Lung microvascular endothelial cell (primary cell): ENCODE results near the gene ENOPH1. TPM values are rescaled to one million over a fixed set of nuclear protein-coding genes. Genes with fewer than 3 reads are reported as not detected.
"Not testable (repeated sequence)": the region's sequence is repeated elsewhere in the genome, so short reads cannot be mapped to it uniquely, and the experiment has no call there.

Experiments used
- DNase-seq, 2 donors: peaks; one replicate each; pipeline versions ENCODE4 v3.0.0 to v3.0.0-alpha.2; 2010; ENCODE audit warnings: low read depth in 2 of 2
- total RNA-seq: library from RNA; depleted of rRNA; stranded (reverse); fragments of >200 nt; gene quantifications from 2 replicates; pipeline ENCODE4 v1.2.1, GENCODE V29; 2014

Gene ENOPH1
- total RNA-seq, 1 donor from 2014 or later, result 45.4 TPM

DNA sequence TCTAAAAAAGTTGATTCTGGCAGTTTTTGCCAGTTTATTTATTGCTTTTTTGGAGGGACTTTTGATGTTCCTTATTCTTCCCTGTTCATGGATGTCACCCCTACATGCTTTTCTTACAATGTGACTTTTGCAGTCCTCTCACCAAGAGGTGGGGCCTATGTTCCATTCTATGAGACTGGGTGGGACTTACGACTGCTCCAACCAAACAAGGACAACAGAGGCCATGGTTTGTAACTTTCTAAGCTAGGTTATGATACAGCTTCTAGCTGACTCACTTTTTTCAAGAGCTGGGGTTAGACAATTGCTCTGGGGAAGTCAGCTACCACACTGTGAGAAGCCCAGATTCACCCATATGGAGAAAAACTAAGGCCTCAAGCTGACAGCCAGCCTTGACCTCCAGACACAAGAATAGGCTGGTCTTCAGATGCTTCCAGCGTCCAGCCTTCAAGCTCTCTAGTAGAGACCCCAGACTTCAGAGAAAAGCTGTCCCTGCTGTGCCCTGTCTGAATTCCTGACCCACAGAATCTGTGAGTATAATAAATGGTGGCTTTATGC lies 39.5 kb downstream of the ENOPH1 start:
- DNase-seq, result peak; percentile 35 to 64

DNA sequence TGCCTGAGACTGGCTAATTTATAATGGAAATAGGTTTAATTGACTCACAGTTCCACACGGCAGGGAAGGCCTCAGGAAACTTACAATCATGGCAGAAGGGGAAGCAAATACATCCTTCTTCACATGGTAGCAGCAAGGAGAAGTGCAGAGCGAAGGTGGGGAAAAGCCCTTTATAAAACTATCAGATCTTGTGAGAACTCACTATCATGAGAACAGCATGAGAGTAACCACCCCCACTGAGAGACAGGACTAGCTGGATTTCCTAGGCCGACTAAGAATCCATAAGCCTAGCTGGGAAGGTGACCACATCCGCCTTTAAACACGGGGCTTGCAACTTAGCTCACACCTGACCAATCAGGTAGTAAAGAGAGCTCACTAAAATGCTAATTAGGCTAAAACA lies 42.7 kb downstream of the ENOPH1 start:
- not testable (repeated sequence) for DNase-seq

DNA sequence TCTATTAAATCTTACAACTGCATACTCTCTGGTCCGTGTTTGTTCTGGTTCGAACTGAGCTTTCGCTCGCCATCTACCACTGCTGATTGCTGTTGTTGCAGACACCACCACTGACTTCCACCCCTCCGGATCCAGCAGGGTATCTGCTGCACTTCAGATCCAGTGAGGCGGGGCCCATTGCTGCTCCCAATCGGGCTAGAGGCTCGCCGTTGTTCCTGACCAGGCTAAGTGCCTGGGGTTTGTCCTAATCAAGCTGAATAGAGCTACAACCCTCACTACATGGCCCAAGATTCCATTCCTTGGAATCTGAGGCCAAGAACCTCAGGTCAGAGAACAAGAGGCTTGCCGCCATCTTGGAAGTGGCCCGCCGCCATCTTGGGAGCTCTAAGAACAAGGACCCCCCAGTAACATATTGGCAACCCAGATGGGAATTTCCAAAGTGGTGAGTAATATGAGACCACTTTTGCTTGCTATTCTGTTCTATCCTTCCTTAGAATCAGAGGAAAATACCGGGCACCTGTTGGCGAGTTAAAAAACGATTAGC lies 43.3 kb downstream of the ENOPH1 start:
- DNase-seq, result no peak

DNA sequence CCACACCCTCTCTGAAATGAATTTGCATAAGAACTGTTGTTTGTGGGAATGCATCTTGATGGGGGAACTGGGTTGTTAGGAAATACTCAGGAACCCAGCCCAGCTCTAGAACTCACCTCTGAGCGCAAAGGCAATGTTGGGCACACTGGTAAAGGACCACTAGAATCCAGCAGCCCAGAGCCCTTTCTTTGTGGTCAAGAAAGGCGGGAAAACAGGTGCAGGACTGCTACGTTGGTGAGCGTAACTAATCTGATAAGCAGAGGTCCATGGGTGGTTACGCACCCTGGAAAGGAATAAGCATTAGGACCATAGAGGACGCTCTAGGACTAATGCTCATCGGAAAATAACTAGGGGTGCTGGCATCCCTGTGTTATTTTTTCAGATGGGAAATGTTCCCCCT lies 45.5 kb downstream of the ENOPH1 start:
- DNase-seq, result not testable (repeated sequence)

DNA sequence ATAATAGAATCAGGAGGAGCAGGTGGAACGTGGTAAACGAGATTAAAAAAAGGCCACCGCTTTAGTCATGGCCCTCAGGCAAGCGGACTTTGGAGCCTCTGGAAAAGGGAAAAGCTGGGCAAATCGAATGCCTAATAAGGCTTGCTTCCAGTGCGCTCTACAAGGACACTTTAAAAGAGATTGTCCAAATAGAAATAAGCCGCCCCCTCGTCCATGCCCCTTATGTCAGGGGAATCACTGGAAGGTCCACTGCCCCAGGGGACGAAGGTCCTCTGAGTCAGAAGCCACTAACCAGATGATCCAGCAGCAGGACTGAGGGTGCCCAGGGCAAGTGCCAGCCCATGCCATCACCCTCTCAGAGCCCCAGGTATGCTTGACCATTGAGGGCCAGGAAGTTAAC lies 47.1 kb downstream of the ENOPH1 start:
- DNase-seq, result not testable (repeated sequence)

DNA sequence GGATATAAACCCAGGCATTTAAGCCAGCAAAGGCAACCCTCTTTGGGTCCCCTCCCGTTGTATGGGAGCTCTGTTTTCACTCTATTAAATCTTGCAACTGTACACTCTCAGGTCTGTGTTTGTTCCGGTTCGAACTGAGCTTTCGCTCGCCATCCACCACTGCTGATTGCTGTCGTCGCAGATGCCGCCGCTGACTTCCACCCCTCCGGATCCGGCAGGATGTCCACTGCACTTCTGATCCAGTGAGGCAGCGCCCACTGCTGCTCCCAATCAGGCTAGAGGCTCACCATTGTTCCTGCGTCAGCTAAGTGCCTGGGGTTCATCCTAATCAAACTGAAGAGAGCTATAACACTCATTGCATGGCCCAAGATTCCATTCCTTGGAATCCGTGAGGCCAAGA lies 49.2 kb downstream of the ENOPH1 start:
- no peak for DNase-seq

DNA sequence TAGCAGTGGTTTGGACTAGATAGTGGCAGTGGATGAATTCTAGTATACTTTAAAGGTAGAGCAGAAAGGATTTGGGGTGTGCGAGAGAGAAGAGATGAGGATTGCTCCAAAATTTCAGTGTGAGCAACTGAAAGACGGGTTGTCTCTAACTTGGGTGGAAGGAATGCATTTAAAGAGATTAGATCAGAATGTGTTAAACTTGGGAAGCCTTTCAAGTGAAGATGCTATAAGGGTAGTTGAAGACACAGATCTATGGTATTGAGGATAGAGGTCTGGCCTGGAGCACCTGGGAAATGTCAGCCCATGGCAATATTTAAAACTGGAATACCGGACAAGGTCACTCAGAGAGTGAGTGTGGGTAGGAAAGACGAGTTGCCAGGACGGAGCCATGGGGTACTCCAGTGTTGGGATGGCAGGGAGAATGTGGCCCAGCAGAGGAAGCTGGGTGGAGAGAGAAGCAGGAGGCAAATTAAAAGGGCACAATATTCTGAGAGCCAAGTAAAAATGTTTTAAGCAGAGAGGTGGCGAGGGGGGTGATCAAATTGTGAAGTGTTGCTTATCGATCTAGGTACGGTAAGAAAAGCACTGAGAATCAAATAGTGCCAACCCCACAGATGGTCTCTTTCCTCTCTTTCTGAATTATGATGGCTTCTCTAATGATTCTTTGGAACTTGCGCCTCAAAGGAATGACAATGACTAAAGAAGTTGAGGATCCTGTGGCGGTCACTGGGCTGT lies 50.5 kb downstream of the ENOPH1 start:
- DNase-seq, result no peak

DNA sequence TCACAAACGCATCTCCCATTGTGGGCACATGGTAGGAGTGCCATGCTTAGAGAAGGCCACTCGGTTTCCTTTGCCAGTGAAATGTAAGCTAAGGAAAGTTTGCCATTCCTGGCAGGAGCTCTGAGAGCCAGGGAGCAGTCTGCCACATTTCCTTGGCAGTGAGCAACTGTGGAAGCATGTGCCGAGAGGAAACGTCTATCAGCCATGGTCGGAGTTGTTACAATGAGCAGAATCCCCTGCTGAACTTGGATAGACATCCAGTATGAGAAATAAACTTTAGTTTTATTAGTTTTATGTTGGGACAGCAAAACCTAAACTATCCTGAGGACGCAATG lies 51.1 kb downstream of the ENOPH1 start:
- DNase-seq, result no peak

DNA sequence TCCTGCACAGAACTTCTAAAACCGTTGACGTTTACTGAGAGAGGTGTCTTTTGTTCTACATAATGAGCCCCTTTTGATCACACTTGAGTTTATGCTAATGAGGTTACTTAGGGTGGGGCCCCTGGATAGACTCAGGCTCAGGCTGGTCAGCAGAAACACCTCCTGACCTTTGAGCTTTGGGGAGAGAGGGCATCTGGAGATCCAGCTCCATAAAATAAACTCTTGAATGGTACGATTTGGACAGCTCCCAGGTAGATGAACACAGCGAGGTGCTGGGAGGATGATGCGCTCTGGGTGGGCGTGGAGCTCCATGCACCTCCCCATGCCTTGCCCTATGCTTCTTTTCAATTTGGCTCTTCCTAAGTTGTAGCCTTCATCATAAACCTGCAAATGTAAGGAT lies 52.0 kb downstream of the ENOPH1 start:
- no peak for DNase-seq

DNA sequence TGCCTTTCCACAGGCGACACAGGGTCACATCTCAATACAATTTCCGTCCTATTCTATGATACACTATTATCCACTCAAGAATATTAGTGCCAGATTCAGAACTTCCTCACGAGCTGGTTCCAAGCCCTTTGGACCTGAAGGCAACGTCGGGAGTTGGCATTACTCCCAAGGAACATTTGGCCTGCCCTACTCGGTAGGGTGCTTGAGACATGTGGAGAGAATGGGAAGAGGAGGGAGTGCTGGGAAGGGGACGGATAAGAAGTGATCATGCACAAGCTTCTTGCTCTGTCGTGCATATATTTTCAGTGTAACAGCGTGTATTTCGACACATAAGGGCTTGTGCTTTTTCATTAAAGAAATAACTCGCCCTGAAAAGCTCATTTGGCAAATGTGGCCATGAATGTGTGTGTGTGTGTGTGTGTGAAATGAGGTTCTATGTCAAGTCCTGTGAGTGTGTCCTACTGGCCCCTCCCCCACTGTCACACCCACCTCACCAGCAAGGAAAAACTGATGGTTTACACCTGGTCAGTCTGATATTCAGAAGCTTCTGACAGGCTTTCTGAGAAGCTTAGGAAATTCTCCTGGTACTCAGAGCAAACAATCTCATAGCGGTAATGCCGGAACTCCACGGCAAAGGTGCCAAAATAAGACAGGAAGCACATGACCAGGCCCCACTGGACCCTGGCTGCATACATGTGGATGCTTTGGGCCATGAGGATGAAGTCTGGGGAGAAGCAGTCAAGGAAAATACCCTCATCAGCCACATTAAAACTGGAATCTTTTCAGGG lies 54.8 kb downstream of the ENOPH1 start:
- no peak for DNase-seq

DNA sequence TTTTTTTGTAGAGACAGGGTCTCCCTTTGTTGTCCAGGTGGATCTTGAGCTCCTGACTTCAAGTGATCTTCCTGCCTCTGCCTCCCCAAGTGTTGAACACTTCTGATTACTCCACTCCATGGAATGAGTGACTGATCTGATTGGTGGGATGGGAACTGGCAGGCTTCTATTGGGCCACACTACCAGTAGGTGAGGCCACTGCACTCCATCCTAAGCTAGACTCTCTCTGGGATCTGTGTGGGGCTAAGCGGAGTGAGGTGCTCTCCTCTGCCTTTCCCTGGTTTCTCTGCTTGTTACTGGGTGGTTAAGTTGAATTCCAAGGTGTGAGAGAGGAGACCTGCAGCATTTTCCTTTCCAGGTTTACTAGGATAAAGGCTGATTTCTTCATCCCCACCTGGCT lies 58.7 kb downstream of the ENOPH1 start:
- DNase-seq, result no peak

DNA sequence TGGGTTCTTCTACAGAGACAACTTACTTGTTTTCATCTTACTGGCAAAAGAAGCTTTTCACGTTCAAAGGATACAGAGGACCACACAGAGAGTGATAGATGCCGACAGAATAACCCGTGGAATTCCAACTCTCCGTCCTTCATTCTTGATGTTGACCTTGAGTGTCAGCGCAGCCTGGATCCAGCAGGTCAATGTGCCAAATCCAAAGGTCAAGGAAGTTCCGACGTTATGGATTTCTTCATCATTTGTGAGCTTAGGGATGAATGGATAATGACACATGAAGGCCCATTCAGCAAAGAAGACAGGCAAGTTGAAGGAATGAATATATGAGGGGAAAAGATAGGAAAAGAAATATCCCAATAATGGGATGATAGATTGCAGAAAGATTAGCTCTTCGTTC lies 59.6 kb downstream of the ENOPH1 start:
- DNase-seq, result no peak

DNA sequence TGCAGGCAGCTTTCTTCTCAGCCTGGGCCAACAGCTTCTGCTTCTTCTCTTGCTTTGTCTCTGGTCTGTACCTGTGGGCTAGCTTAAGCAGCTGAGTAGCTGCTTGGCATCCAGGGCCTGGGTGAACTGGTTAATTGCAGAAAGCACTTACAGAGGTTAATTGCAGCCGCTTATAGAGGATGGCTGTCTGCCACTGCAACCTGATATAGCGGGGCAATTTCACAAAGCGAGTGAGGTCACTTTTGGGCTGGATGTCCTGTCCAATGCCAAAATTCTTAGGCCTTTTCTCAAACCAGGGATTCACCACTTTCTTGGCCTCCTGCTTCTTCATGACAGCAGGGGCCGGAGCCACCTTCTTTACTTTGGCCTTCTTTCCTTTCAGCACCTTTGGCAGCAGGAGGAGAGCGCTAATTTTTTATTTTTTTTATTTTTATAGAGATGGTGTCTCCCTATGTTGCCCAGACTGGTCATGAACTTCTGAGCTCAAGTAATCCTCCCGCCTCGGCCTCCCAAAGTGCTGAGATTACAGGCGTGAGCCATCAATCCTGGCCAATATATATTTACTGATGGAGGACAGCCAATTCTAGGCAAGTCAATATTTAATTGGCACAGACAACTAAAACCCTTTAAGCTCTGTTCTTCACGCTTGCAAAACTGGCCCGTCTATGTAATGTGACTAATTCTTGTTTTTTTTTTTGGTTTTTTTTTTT lies 61.0 kb downstream of the ENOPH1 start:
- no peak for DNase-seq

DNA sequence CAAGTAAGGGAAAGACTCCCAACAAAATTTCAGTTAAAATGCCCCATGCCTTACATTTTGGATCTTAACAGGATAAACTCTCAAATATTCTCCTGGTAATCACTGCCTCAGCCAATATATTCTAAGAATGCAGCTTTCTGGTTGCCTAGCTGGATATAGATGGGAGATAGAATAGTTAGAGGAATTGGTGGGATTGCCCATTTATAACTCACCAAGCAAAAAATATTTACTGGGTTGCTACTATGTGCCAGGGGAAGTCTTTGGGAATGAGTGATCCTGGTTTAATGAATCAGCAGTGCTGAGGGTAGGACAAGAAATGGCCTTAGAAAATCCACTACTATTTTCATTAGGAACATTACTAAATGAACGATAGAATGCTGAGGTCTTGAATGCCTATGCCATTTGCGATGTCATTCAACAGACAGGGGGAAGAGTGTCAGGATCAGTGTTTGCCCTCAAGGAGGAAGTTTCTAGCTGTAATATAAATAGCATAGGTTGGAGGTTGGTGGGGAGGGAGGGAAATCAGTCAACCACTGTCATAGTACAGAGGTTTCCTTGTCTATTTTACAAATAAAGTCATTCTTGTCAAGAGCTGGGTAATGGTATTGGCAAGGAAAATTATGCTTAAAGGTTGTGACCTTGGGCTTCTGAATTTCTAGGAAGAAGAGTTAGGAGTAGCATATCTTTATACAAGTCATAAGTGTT lies 63.5 kb downstream of the ENOPH1 start:
- DNase-seq, result no peak

DNA sequence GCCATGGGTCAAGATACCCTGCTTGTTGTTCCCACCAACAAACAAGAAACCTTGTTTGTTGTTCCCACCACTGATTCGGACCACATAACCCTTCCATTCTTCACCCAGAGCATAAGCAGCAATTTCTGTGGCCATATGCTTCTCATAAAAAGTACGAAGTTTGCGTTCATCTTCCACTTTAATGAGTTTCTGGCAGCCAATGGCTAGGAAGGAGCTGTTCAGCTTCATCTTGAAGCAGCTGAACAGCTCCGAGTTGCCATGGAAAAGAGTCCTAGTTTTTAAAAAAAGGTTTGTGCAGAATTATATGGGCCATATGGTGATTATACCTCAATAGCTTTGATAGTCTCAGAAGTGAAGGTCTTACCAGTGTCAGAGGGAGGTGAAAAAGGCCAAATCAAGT lies 65.3 kb downstream of the ENOPH1 start:
- DNase-seq, result no peak

DNA sequence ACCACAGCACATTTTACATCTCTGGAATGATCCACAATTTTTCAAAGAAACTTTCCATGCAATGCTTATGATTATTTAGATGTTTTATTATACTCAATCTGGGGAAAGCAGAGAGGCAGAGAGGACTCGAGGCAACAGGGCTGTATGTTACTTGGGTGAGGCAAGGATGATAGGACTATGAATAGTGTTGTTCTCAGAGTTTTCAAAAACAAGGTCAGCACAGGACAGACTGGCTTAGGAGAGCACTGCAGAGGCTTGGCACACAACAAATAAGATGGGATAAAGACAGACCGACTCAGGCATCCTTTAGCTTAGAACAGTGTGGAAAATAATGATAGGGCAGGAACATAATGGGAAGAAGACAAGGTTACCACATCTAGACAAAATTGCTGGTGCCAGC lies 66.0 kb downstream of the ENOPH1 start:
- no peak for DNase-seq

DNA sequence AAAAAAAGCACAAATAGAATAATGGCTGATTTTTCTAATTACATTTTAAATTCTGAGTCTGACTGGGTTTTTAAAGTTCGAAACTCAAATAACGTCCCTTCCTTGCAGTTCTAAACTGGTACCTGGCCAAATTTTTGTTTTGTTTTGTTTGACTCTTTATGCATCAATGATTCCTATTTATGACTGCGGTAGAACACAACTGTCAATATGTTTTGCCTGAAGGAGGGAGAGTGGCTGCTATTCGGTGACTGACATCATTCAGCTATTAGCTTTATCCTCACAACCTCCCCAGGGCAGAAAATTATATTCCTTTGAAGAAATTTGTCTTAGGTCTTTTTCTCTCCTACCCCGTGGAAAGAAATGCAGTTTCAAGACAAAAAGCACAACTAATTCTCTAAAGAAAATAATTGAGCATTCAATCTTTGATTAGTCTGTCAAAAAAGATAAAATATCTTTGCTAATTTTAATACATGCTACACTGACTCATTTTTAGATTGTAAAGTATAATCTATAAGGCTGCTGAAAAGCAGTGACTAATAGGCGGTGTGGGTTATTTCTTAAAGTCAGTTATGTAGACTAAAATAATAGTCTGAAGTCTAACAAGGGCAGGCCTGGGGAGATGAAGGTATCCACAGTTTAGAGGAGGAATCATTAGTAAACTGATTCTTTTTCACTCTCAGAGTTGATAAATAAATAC lies 69.5 kb downstream of the ENOPH1 start:
- no peak for DNase-seq

DNA sequence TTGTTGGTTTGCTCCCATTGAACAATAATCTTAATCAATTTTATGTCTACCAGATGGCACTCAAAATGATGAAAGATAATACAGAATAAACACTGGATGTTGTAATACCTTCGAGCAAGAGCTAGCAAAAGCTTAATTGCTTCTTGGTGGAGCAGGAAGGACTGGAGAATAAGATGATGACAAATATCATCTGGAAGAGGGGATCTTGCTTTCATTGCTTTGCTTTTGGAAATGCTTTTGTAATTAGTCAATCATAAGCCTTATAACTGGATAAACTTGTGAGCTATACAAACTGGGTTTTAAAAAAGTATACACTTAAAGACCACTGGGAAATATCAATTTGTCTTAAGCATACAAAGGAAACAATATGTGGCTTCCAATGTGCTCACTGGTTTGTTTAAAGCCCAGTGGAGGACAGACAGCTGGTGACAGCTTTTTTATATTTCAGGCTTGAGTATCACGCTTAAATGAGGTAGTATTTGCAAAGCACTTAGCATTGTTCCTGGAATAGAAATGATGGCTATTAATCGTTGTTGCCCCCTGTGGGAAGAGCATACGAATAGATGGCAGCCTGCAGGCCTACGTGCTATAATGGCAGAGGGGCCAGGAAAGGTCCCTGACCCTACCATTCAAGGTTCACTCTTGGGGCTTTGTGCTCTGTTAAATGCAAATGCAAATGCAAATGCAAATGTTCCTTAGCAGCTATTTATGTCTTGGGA lies 70.2 kb downstream of the ENOPH1 start:
- no peak for DNase-seq

DNA sequence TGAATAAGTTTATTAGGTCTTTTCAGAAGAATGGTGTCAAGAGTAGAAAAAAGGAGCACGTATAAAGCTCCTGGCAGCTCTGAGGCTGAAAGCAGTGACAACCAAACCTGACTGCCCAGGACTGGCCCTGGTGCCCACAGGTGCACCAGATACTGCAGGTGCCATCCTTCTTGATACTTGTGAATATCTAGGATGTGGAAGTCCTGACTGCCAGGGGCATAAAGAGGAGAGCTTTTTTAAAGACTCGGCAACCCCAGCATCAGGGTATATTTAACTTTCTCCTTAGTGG lies 70.7 kb downstream of the ENOPH1 start:
- DNase-seq, result no peak

DNA sequence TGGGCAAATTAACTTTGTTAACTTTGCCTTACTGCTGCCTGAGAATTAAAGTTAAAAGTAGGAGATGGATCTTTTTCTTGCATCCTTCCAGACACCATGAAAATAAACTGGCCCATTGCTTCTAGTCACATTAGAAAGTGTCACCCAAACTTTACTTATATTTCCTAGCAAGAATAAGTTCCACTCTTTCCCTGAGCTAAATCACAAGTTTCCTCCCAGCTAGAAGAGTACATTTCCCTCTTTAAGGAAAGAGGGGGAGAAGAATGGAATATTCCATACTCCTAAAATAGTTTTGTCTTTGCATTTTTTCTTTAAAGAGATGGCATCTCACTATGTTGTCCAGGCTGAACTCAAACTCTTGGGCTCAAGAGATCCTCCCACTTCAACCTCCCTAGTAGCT lies 77.6 kb downstream of the ENOPH1 start:
- no peak for DNase-seq
